H9 (cell line): ENCODE data around the gene GSS. TPM values are rescaled to one million over a fixed set of nuclear protein-coding genes. Genes with fewer than 3 reads are reported as not detected.

Source experiments
- DNase-seq: peaks from one replicate; pipeline ENCODE4 v3.0.0-alpha.2; 2017
- H2AFZ ChIP-seq: one replicate; pipeline ENCODE4 v1.6.1; 2013; ENCODE audit warnings: mild to moderate bottlenecking, low read length, control low read depth, moderate library complexity
- H2AK5ac ChIP-seq: 2 replicates; pipeline ENCODE4 v1.6.1; 2013; ENCODE audit warnings: low read length, control low read depth, mixed read lengths; ENCODE audit not compliant: insufficient read length
- H2BK120ac ChIP-seq: one replicate; pipeline ENCODE4 v1.6.1; 2013; ENCODE audit warnings: low read depth, mild to moderate bottlenecking, low read length, control low read depth, inconsistent platforms; ENCODE audit not compliant: poor library complexity, severe bottlenecking
- H2BK12ac ChIP-seq: 2 replicates; pipeline ENCODE4 v1.6.1; 2013; ENCODE audit warnings: low read length, control low read depth, mixed read lengths, low read depth; ENCODE audit not compliant: insufficient read length
- H2BK15ac ChIP-seq: 2 replicates; pipeline ENCODE4 v1.6.1; 2013; ENCODE audit warnings: low read depth, low read length, control low read depth
- H2BK20ac ChIP-seq: one replicate; pipeline ENCODE4 v1.6.1; 2013; ENCODE audit warnings: low read depth, mild to moderate bottlenecking, low read length, control low read depth, inconsistent platforms; ENCODE audit not compliant: poor library complexity, severe bottlenecking
- H2BK5ac ChIP-seq: 2 replicates; pipeline ENCODE4 v1.6.1; 2013; ENCODE audit warnings: low read length, control low read depth, mixed read lengths; ENCODE audit not compliant: insufficient read length
- H3K14ac ChIP-seq: 2 replicates; pipeline ENCODE4 v1.6.1; 2013; ENCODE audit warnings: low read length, control low read depth; ENCODE audit not compliant: insufficient read depth
- H3K18ac ChIP-seq: 2 replicates; pipeline ENCODE4 v1.6.1; 2013; ENCODE audit warnings: low read depth, mild to moderate bottlenecking, mixed read lengths, low read length, control low read depth; ENCODE audit not compliant: insufficient read length
- H3K23ac ChIP-seq: 2 replicates; pipeline ENCODE4 v1.6.1; 2013; ENCODE audit warnings: low read length, control low read depth, mixed read lengths, low read depth; ENCODE audit not compliant: insufficient read length
- H3K23me2 ChIP-seq: 2 replicates; pipeline ENCODE4 v1.6.1; 2013; ENCODE audit warnings: low read depth, mild to moderate bottlenecking, mixed read lengths, low read length, control low read depth; ENCODE audit not compliant: insufficient read length, poor library complexity, severe bottlenecking
- H3K27ac ChIP-seq: 2 replicates; pipeline ENCODE4 v1.5.1; 2013; ENCODE audit warnings: low read length, control low read depth, mixed read lengths, low read depth; ENCODE audit not compliant: insufficient read length
- H3K27me3 ChIP-seq: 2 replicates; pipeline ENCODE4 v1.6.1; 2013; ENCODE audit warnings: low read length, control low read depth, inconsistent platforms; ENCODE audit not compliant: insufficient read depth
- H3K4ac ChIP-seq: 2 replicates; pipeline ENCODE4 v1.6.1; 2013; ENCODE audit warnings: low read depth, mild to moderate bottlenecking, control low read depth, inconsistent platforms, low read length, moderate library complexity
- H3K4me1 ChIP-seq: 2 replicates; pipeline ENCODE4 v1.6.1; 2013; ENCODE audit warnings: low read length, control low read depth, inconsistent platforms; ENCODE audit not compliant: insufficient read depth
- H3K4me2 ChIP-seq: 2 replicates; pipeline ENCODE4 v1.6.1; 2013; ENCODE audit warnings: low read length, control low read depth, mixed read lengths; ENCODE audit not compliant: insufficient read length, insufficient read depth
- H3K56ac ChIP-seq: 2 replicates; pipeline ENCODE4 v1.6.1; 2013; ENCODE audit warnings: low read depth, mild to moderate bottlenecking, mixed read lengths, low read length, control low read depth; ENCODE audit not compliant: insufficient read length
- H3K79me1 ChIP-seq: 2 replicates; pipeline ENCODE4 v1.6.1; 2013; ENCODE audit warnings: low read depth, mild to moderate bottlenecking, moderate library complexity, low read length, control low read depth, inconsistent platforms; ENCODE audit not compliant: insufficient read depth, poor library complexity, severe bottlenecking
- H3K79me2 ChIP-seq: 2 replicates; pipeline ENCODE4 v1.6.1; 2013; ENCODE audit warnings: low read length, control low read depth, inconsistent platforms; ENCODE audit not compliant: insufficient read depth
- H3K9ac ChIP-seq: 2 replicates; pipeline ENCODE4 v1.6.1; 2013; ENCODE audit warnings: low read length, control low read depth, mixed read lengths; ENCODE audit not compliant: insufficient read length; ENCODE audit errors: extremely low read depth
- H3K9me3 ChIP-seq: one replicate; pipeline ENCODE4 v1.6.1; 2013; ENCODE audit warnings: low read depth, low read length, inconsistent platforms; ENCODE audit not compliant: control insufficient read depth
- H3T11ph ChIP-seq: one replicate; pipeline ENCODE4 v1.6.1; 2013; ENCODE audit warnings: mild to moderate bottlenecking, low read length, control low read depth, inconsistent platforms
- H4K20me1 ChIP-seq: one replicate; pipeline ENCODE4 v1.6.1; 2013; ENCODE audit not compliant: control insufficient read depth, insufficient read length, insufficient read depth
- H4K5ac ChIP-seq: 2 replicates; pipeline ENCODE4 v1.6.1; 2013; ENCODE audit warnings: low read depth, mild to moderate bottlenecking, mixed read lengths, low read length, control low read depth; ENCODE audit not compliant: insufficient read length
- H4K8ac ChIP-seq: replicated peaks from 2 replicates; pipeline ENCODE4 v1.6.1; 2013; ENCODE audit warnings: low read length, control low read depth, mixed read lengths, low read depth; ENCODE audit not compliant: insufficient read length
- H4K91ac ChIP-seq: 2 replicates; pipeline ENCODE4 v1.6.1; 2013; ENCODE audit warnings: low read depth, mild to moderate bottlenecking, moderate library complexity, mixed read lengths, low read length, control low read depth; ENCODE audit not compliant: insufficient read length
- H3K27ac Mint-ChIP-seq, 3 experiments: 2 replicates in 2 of 3; 3 replicates in 1 of 3; pipeline ENCODE4 v1.8.0; 2020 to 2021; ENCODE audit warnings: mixed read lengths in 3 of 3, mild to moderate bottlenecking in 1 of 3, moderate library complexity in 1 of 3
- H3K27me3 Mint-ChIP-seq: 2 replicates; pipeline ENCODE4 v1.8.0; 2021; ENCODE audit warnings: low read depth, mild to moderate bottlenecking, moderate library complexity, mixed read lengths
- H3K36me3 Mint-ChIP-seq, 3 experiments: 2 replicates in 2 of 3; 3 replicates in 1 of 3; pipeline ENCODE4 v1.8.0; 2020 to 2021; ENCODE audit warnings: low read depth in 3 of 3, mixed read lengths in 3 of 3; ENCODE audit not compliant: insufficient read depth in 1 of 3
- H3K4me1 Mint-ChIP-seq, 2 experiments: 2 replicates each; pipeline ENCODE4 v1.8.0; 2020; ENCODE audit warnings: mixed read lengths in 2 of 2
- H3K4me3 Mint-ChIP-seq, 2 experiments: 2 replicates in 1 of 2; 3 replicates in 1 of 2; pipeline ENCODE4 v1.8.0; 2020 to 2021; ENCODE audit warnings: mild to moderate bottlenecking in 2 of 2, mixed read lengths in 2 of 2, moderate library complexity in 1 of 2
- H3K9me3 Mint-ChIP-seq, 2 experiments: 2 replicates in 1 of 2; 3 replicates in 1 of 2; pipeline ENCODE4 v1.8.0; 2020; ENCODE audit warnings: mild to moderate bottlenecking in 2 of 2, mixed read lengths in 2 of 2, moderate library complexity in 1 of 2
- CTCF ChIP-seq: fragments of 200-600 bp; sonication (generic); conservative IDR thresholded peaks from 3 replicates; pipeline ENCODE4 v1.8.0; 2021; ENCODE audit warnings: antibody characterized with exemption, mild to moderate bottlenecking
- WGBS: extraction: QIAGEN DNeasy Blood & Tissue Kit; methylation state at CpG from one replicate; pipeline ENCODE4 v1.1.7; 2013; ENCODE audit warnings: missing lambda C conversion rate, low lambda C conversion rate, mixed read lengths; ENCODE audit not compliant: insufficient read length; ENCODE audit errors: extremely low coverage; 5-methylcytosine and 5-hydroxymethylcytosine counted together
- total RNA-seq: library from RNA; stranded (reverse); gene quantifications from 2 replicates; pipeline ENCODE4 v1.2.1, GENCODE V29; 2021

Gene GSS
- total RNA-seq, 1 experiment from 2014 or later, result 48.5 TPM

GRCh38 chr20:34895465-34895864, 60.1 kb downstream of the GSS start:
- Histone ChIP-seq H3K9me3 (no peaks in the 10 kb centered on the region), H3K79me1 (no peaks in the 10 kb centered on the region), H4K20me1 (no peaks in the 10 kb centered on the region), H4K91ac (no peak overlapping the region), H3K4ac (no peak overlapping the region), H2BK15ac (no peak overlapping the region), H2BK20ac (no peak overlapping the region), H3K27me3 (no peaks in the 10 kb centered on the region), H2BK120ac (no peak overlapping the region), H4K8ac (no peak overlapping the region), H3K23ac (no peak overlapping the region), H3K18ac (no peak overlapping the region), H4K5ac (no peak overlapping the region), H3K56ac (no peak overlapping the region), H3K79me2 (no peaks in the 10 kb centered on the region; the same call in 1 of the 2 replicates), H3K9ac (no peak overlapping the region), H3T11ph (no peak overlapping the region), H2AFZ (no peak overlapping the region), H3K4me2 (no peak overlapping the region), H3K23me2 (no peaks in the 10 kb centered on the region), H2BK12ac (no peak overlapping the region), H2AK5ac (no peak overlapping the region), H3K27ac (no peak overlapping the region), H3K4me1 (no peaks in the 10 kb centered on the region), H2BK5ac (no peak overlapping the region), H3K14ac (no peak overlapping the region)
- Mint-ChIP-seq H3K4me3 (no peak overlapping the region), H3K27ac (no peak overlapping the region), H3K9me3 (peaks cover 4% of the 10 kb centered on the region in 2 experiments; a peak in 2 of 5 replicates), H3K36me3 (peaks cover 7 to 12% (median 12%) of the 10 kb centered on the region in 3 experiments; a peak in 6 of 7 replicates), H3K27me3 (no peaks in the 10 kb centered on the region), H3K4me1 (no peaks in the 10 kb centered on the region)
- DNase-seq, result no peak
- no peak for TF ChIP-seq CTCF
- WGBS, result no CpG with 5 or more reads among the region's 3 CpGs
